NCI-H82 (cell line): ENCODE results near the gene SLC25A40.
A peak's percentile ranks its signal among the peaks of the same experiment; 100 is the strongest.
"Not testable (repeated sequence)": the region's sequence is repeated elsewhere in the genome, so short reads cannot be mapped to it uniquely, and the experiment has no call there.

Experiments
- DNase-seq: peaks from one replicate; lab custom pipeline; 2025; lab: John Stamatoyannopoulos, UW

SLC25A40 gene, protein sequence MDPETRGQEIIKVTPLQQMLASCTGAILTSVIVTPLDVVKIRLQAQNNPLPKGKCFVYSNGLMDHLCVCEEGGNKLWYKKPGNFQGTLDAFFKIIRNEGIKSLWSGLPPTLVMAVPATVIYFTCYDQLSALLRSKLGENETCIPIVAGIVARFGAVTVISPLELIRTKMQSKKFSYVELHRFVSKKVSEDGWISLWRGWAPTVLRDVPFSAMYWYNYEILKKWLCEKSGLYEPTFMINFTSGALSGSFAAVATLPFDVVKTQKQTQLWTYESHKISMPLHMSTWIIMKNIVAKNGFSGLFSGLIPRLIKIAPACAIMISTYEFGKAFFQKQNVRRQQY

GRCh38 chr7:87876040-87876868 is at the start of gene SLC25A40, which contains the start of gene DBF4:
Gene SLC25A40, minus strand, starts transcription at chr7:87876360. Its CDS starts 17,633 bp downstream, at chr7:87858727.
Gene DBF4, plus strand, starts transcription at chr7:87876493. Its CDS starts 240 bp downstream, at chr7:87876733.
- peak; percentile 97 for DNase-seq

DNA sequence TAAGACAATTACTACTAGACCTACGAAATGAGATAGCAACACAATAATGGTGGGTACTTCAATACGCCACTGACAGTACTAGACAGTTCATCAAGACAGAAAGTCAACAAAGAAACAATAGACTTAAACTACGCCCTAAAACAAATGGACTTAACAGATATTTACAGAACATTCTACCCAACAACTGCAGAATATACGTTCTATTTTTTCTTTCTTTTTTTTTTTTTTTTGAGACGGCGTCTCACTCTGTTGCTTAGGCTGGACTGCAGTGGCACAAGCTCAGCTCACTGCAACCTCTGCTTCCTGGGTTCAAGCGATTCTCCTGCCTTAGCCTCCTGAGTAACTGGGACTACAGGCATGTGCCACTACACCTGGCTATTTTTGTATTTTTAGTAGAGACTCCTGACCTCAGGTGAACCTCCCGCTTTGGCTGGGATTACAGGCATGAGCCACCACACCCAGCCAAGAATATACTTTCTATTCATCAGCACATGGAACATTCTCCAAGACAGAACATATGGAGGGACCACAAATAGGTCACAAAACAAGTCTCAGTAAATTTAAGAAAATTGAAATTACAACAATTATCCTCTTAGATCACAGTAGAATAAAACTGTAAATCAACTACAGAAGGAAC is 46.7 kb upstream of the SLC25A40 start:
- not testable (repeated sequence) for DNase-seq

GRCh38 chr7:87920578-87920977 is 44.4 kb upstream of the SLC25A40 start:
- DNase-seq = no peak

- peak; percentile 23 for DNase-seq
These were observed 43.7 kb upstream of the SLC25A40 start for GRCh38 chr7:87919875-87920274.

DNA sequence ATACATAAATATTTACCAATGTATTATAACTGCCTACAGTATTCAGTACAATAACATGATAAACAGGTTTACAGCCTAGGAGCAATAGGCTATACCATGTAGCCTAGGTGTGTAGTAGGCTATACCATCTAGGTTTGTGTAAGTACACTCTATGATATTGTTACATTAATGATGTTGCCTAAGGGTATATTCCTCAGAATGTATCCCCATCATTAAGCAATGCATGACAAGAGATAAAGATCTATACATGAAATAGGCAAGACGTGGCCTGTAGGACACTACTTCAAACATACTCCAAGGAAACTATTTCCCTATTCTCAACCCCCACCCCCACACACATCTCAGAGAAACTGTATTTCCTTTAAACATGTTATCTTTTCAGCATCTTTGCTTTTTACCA is 42.6 kb upstream of the SLC25A40 start:
- DNase-seq = no peak

GRCh38 chr7:87912121-87912520 is 36.0 kb upstream of the SLC25A40 start:
- no peak for DNase-seq

- not testable (repeated sequence) for DNase-seq
These were observed 32.7 kb upstream of the SLC25A40 start for GRCh38 chr7:87908814-87909213.

DNA sequence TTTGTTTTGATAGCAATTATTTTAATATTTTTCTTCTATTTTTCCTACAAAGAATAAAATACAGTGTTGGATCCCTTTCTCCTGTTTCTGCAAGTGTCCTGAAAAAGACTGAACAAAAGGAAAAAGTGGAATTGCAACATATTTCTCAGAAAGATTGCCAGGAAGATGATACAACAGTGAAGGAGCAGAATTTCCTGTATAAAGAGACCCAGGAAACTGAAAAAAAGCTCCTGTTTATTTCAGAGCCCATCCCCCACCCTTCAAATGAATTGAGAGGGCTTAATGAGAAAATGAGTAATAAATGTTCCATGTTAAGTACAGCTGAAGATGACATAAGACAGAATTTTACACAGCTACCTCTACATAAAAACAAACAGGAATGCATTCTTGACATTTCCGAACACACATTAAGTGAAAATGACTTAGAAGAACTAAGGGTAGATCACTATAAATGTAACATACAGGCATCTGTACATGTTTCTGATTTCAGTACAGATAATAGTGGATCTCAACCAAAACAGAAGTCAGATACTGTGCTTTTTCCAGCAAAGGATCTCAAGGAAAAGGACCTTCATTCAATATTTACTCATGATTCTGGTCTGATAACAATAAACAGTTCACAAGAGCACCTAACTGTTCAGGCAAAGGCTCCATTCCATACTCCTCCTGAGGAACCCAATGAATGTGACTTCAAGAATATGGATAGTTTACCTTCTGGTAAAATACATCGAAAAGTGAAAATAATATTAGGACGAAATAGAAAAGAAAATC is 31.2 kb upstream of the SLC25A40 start:
- DNase-seq = not testable (repeated sequence)

GRCh38 chr7:87899255-87899654 is 23.1 kb upstream of the SLC25A40 start:
- DNase-seq = no peak

DNA sequence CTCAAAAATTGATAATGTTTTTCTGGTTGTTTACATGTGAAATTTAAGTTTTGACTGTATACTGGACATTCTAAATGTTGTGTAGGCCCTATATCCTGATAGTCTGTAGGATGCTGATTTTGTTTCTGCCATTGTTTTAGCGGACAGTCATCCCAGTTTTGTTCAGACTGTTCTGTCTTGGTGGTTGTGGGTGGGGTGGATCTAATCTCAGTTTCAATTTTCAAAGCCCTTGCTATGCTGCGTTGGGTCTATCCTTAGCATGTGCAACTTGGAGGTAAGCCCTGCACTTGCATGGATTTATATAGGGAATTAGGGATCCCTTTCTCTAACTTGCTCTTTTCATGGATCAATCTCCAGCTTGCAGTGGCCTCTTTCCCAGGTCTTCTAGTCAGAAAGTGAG is 19.2 kb upstream of the SLC25A40 start:
- DNase-seq = no peak

GRCh38 chr7:87886875-87887274 is 10.7 kb upstream of the SLC25A40 start:
- peak; percentile 6 for DNase-seq

DNA sequence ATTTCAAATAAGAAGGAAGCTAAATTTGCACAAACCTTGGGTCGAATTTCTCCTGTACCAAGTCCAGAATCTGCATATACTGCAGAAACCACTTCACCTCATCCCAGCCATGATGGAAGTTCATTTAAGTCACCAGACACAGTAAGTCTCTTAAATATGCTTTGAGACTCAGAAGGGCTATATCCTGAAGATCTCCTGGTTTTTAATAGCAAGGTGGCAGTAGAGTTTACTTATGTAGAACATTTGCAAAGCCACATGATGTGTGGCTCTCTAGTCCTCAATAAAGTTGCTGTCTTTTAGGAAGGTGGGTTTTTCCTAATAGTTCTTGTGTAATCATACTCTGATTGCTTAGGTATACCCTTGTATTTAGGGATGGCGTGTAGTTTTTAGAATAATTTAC is 8.9 kb upstream of the SLC25A40 start:
- no peak for DNase-seq

GRCh38 chr7:87882151-87882937 is 6.2 kb upstream of the SLC25A40 start:
- no peak for DNase-seq

DNA sequence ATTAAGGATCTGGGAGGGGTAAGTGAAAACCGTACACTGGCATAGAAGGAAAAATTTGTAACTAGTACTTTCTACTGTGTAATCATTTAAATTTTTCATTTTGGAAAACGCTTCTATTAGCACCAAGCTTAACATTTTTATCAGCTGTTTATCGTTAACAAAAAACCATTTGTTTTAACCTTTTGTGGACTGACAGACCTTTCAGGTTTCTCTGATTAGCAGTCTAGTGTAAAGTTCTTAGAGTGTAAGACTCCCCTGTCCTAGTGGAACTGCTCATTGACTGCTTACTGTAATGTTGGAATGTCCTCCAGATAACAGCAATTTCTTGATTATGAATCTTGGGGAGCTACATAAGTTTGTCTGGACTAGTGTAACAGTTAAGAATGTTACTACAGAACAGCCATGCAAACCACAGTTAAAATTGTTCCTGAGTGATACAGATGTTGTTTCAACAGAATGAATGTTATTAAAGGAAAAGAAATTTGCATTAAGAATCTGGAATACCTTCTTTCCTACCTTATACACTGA is 2.1 kb upstream of the SLC25A40 start:
- no peak for DNase-seq

DNA sequence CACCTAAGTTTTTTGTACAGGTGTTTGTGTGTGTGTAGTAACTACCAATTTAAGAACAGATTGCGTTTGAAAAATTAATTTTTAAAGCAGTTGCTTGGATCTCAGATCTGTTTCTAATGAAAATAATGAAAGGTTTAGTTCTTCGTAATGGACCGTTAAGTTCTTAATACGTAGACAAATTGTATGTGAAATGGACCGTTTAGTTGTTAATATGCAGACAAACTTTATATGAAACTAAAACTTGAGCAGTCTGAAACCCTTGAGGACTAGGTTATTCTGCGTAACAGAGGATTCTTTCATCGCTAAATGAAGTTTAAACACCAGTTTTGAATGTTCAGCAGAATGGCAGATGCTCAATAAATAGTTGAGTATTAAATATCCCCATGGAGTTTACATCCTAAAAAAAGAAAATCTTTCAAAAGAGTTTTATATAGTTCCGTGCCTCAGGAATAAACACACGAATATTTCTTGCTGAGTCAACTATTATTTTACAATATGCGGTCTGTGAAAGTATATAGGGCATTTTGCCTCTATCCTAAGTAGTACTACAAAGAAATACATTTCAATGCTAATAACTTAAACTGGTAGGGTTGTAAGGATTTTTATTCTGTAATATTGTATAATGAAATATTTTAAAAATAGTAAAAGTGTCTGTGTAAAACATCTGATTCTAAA is 1.3 kb upstream of the SLC25A40 start:
- no peak for DNase-seq

- DNase-seq = peak; percentile 77
These were observed 692 bp upstream of the SLC25A40 start for GRCh38 chr7:87876869-87877234.

GRCh38 chr7:87875151-87876039 is 765 bp downstream of the SLC25A40 start:
- peak; percentile 59 for DNase-seq

DNA sequence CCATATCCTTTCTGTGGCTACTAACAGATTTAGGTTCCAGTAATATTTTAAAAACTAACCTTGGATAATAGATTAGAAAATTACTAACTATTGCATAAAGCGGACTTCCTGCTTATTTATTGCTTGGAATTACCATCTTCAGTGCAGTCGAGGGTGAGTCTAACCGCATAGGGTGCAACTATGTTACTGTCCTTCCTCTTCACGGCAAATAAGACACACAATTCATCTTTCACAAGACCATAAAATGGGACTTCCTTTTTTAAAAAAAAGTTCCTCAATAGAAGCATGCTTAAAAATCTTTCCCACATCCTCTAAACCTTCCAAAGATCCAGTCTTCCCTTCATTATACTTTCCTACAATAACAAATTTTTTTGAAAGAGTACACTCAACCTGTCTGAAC is 2.1 kb downstream of the SLC25A40 start:
- DNase-seq = no peak

- not testable (repeated sequence) for DNase-seq
These were observed 2.8 kb downstream of the SLC25A40 start for GRCh38 chr7:87873328-87873727.
